Transverse colon (tissue), 4 donors: ENCODE measurements around the gene THAP6.

Experiments
- POLR2A ChIP-seq: fragments of 450-650 bp; IDR thresholded peaks from one replicate; pipeline ENCODE4 v1.6.1; 2016; ENCODE audit warnings: antibody characterized with exemption, mild to moderate bottlenecking, moderate library complexity
- POLR2AphosphoS5 ChIP-seq, 3 donors: sonication (generic); formaldehyde crosslinking; IDR thresholded peaks; one replicate each; pipeline ENCODE4 v1.6.1; 2016; ENCODE audit warnings: antibody characterized with exemption in 3 of 3
- TF ChIP-seq, protein P1 (sequence below), 5 experiments: fragments of 200-600 bp in 3 of 5; fragments of 450-650 bp in 2 of 5; sonication (generic) in 3 of 5; IDR thresholded peaks; 1 replicate in 2 of 5; 2 replicates in 3 of 5; pipeline ENCODE4 v1.5.1; 2016 to 2017; ENCODE audit warnings: antibody characterized with exemption in 5 of 5, inconsistent platforms in 3 of 5, mild to moderate bottlenecking in 2 of 5, moderate library complexity in 1 of 5

DNA sequence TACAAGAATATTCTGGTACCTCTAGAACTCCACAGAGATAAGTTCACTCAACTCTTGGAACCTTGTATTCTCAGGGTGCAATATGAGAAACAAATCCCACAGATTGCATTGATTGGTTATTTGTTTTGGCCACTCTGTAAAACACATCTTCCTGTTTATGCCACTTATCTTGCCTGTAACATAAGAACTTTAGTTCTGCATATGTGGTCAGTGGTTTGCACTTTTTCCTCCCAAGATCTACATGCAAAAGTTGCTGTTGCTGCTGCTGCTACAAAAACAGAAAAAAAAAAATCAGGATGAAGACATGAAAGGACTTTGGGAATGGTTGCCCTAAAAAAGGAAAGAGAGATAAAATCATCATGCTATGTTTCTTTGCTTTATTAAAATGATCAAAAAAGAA, 51.2 kb downstream of the THAP6 start:
- TF ChIP-seq, protein P1, sequence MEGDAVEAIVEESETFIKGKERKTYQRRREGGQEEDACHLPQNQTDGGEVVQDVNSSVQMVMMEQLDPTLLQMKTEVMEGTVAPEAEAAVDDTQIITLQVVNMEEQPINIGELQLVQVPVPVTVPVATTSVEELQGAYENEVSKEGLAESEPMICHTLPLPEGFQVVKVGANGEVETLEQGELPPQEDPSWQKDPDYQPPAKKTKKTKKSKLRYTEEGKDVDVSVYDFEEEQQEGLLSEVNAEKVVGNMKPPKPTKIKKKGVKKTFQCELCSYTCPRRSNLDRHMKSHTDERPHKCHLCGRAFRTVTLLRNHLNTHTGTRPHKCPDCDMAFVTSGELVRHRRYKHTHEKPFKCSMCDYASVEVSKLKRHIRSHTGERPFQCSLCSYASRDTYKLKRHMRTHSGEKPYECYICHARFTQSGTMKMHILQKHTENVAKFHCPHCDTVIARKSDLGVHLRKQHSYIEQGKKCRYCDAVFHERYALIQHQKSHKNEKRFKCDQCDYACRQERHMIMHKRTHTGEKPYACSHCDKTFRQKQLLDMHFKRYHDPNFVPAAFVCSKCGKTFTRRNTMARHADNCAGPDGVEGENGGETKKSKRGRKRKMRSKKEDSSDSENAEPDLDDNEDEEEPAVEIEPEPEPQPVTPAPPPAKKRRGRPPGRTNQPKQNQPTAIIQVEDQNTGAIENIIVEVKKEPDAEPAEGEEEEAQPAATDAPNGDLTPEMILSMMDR (IDR thresholded peaks at IDR 0.05) = no peak
- no peak for TF ChIP-seq POLR2AphosphoS5 (IDR thresholded peaks at IDR 0.05)
- no peak for TF ChIP-seq POLR2A
